Natural killer cell (primary cell): ENCODE results near the gene NUMBL. TPM values are rescaled to one million over a fixed set of nuclear protein-coding genes. Genes with fewer than 3 reads are reported as not detected.

Experiments
- ATAC-seq, 3 donors: fragments of 150-1000 bp in 2 of 3; fragments of 200-7000 bp in 1 of 3; cut with Tn5 transposase; 1 replicate in 1 of 3; 2 replicates in 2 of 3; pipeline ENCODE4 v1.10.0; 2021; ENCODE audit warnings: mild to moderate bottlenecking in 2 of 3, moderate library complexity in 2 of 3
- DNase-seq, 2 donors: peaks; one replicate each; pipeline versions ENCODE4 v3.0.0 to v3.0.0-alpha.2; 2013 to 2021; ENCODE audit warnings: mixed read lengths in 1 of 2
- H3K27ac ChIP-seq: one replicate; pipeline ENCODE4 v1.5.1; 2013; ENCODE audit warnings: mild to moderate bottlenecking, low read length
- H3K27me3 ChIP-seq: one replicate; pipeline ENCODE4 v1.6.1; 2013; ENCODE audit warnings: low read length; ENCODE audit not compliant: control insufficient read depth, insufficient read depth
- H3K36me3 ChIP-seq: one replicate; pipeline ENCODE4 v1.6.1; 2013; ENCODE audit warnings: low read length; ENCODE audit not compliant: control insufficient read depth, insufficient read depth
- H3K4me1 ChIP-seq: one replicate; pipeline ENCODE4 v1.6.1; 2013; ENCODE audit warnings: low read length; ENCODE audit not compliant: control insufficient read depth, insufficient read depth
- H3K4me3 ChIP-seq: one replicate; pipeline ENCODE4 v1.5.1; 2013; ENCODE audit warnings: low read length
- H3K9me3 ChIP-seq: one replicate; pipeline ENCODE4 v1.6.1; 2013; ENCODE audit warnings: low read length; ENCODE audit not compliant: control insufficient read depth, insufficient read depth
- H3K27ac Mint-ChIP-seq, 2 donors: one replicate each; pipeline ENCODE4 v1.8.0; 2022; ENCODE audit warnings: mild to moderate bottlenecking in 2 of 2, mixed read lengths in 2 of 2, moderate library complexity in 1 of 2
- H3K27me3 Mint-ChIP-seq, 2 donors: one replicate each; pipeline ENCODE4 v1.8.0; 2022; ENCODE audit warnings: low read depth in 2 of 2, mixed read lengths in 2 of 2
- H3K36me3 Mint-ChIP-seq: one replicate; pipeline ENCODE4 v1.8.0; 2022; ENCODE audit warnings: mixed read lengths
- H3K4me1 Mint-ChIP-seq, 2 donors: one replicate each; pipeline ENCODE4 v1.8.0; 2022; ENCODE audit warnings: mixed read lengths in 2 of 2
- H3K4me3 Mint-ChIP-seq: one replicate; pipeline ENCODE4 v1.8.0; 2022; ENCODE audit warnings: mild to moderate bottlenecking, moderate library complexity, mixed read lengths
- H3K9me3 Mint-ChIP-seq, 2 donors: one replicate each; pipeline ENCODE4 v1.8.0; 2022; ENCODE audit warnings: mixed read lengths in 2 of 2
- WGBS: methylation state at CpG from one replicate; pipeline ENCODE4 v1.1.7; 2013; ENCODE audit warnings: missing lambda C conversion rate; ENCODE audit not compliant: insufficient coverage; 5-methylcytosine and 5-hydroxymethylcytosine counted together
- intact Hi-C: fragments of 100-400 bp; cut with micrococcal nuclease; formaldehyde crosslinking; loops from one replicate; pipeline ENCODE4 v1.14.2; 2022
- total RNA-seq, 4 donors: library from RNA; stranded (reverse); fragments of 120-200 nt in 1 of 4; gene quantifications; one replicate each; pipeline versions ENCODE4 v1.2.3 to v1.2.4, GENCODE V29; 2013 to 2022
- TF ChIP-seq, protein P1 (sequence below): fragments of 200-600 bp; IDR thresholded peaks from one replicate; pipeline ENCODE4 v1.8.0; 2022; ENCODE audit warnings: antibody characterized with exemption

The NUMBL gene
- total RNA-seq, 3 donors from 2014 or later (not counting 1 experiment from before 2014, with no cell fraction given) = 9.9 to 19.5 (median 10.2) TPM

DNA sequence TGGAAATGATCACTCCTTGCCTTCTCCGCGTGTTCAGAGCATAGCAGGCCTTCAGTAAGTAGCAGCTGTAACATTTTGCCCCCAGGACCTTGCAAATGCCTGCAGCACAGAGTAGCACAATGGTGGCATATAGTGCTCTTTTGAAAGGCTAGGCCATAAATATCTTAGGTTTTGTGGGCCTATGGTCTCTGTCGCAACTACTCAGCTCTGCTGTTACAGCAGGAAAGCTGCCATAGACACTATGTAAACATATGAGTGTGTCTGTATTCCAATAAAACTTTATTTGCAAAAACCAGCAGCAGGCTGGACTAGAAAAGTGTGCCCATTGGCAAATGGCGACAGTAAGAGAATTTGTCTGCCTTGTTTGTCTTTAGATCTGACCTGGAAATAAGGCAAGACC lies 35.8 kb upstream of the NUMBL start:
- H3K36me3 Mint-ChIP-seq = no peaks in the 10 kb centered on the region
- H3K4me1 ChIP-seq = no peaks in the 10 kb centered on the region
- H3K36me3 ChIP-seq = peaks cover 41% of the 10 kb centered on the region
- H3K4me3 ChIP-seq = no peak overlapping the region
- H3K27ac ChIP-seq = no peak overlapping the region
- TF ChIP-seq, protein P1, sequence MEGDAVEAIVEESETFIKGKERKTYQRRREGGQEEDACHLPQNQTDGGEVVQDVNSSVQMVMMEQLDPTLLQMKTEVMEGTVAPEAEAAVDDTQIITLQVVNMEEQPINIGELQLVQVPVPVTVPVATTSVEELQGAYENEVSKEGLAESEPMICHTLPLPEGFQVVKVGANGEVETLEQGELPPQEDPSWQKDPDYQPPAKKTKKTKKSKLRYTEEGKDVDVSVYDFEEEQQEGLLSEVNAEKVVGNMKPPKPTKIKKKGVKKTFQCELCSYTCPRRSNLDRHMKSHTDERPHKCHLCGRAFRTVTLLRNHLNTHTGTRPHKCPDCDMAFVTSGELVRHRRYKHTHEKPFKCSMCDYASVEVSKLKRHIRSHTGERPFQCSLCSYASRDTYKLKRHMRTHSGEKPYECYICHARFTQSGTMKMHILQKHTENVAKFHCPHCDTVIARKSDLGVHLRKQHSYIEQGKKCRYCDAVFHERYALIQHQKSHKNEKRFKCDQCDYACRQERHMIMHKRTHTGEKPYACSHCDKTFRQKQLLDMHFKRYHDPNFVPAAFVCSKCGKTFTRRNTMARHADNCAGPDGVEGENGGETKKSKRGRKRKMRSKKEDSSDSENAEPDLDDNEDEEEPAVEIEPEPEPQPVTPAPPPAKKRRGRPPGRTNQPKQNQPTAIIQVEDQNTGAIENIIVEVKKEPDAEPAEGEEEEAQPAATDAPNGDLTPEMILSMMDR = no peak
- peaks cover 10 to 14% of the 10 kb centered on the region in 2 donors for H3K4me1 Mint-ChIP-seq
- intact Hi-C loops = no loop called here
- H3K9me3 ChIP-seq = no peaks in the 10 kb centered on the region
- H3K4me3 Mint-ChIP-seq = no peak overlapping the region
- ATAC-seq (no peak), DNase-seq (no peak)
- H3K27me3 Mint-ChIP-seq = no peaks in the 10 kb centered on the region
- no peaks in the 10 kb centered on the region for H3K9me3 Mint-ChIP-seq
- H3K27ac Mint-ChIP-seq = no peak overlapping the region
- no peaks in the 10 kb centered on the region for H3K27me3 ChIP-seq
- 99% methylated on average over 4 of the region's 4 CpGs for WGBS

DNA sequence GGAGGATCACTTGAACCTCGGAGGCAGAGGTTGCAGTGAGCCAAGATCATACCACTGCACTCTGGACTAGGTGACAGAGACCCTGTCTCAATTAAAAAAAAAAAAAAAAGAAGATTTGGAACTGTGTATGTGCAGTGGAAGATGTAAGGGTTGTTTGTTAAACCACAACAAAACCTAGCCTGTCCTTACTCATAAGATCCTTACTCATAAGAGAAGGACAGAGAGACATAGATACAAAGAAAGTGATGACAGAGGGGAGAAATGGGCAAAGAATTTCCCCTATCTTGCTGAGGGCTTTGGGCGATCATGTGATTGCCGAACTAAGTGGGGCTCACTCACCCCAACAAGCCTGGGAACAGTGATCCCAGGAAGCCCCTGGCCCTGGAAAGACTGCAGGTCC lies 34.4 kb upstream of the NUMBL start:
- ATAC-seq (no peak), DNase-seq (no peak)
- H3K4me3 Mint-ChIP-seq = no peak overlapping the region
- Histone ChIP-seq H3K27ac (no peak overlapping the region), H3K4me3 (no peak overlapping the region), H3K27me3 (no peaks in the 10 kb centered on the region), H3K36me3 (peaks cover 27% of the 10 kb centered on the region), H3K4me1 (peaks cover 11% of the 10 kb centered on the region), H3K9me3 (no peaks in the 10 kb centered on the region)
- no peaks in the 10 kb centered on the region for H3K36me3 Mint-ChIP-seq
- TF ChIP-seq, protein P1 = no peak
- H3K27me3 Mint-ChIP-seq = no peaks in the 10 kb centered on the region
- intact Hi-C loops = no loop called here
- 85% methylated on average over 3 of the region's 3 CpGs for WGBS
- H3K27ac Mint-ChIP-seq = no peak overlapping the region
- H3K4me1 Mint-ChIP-seq = peaks cover 24 to 25% of the 10 kb centered on the region in 2 donors
- no peaks in the 10 kb centered on the region for H3K9me3 Mint-ChIP-seq

DNA sequence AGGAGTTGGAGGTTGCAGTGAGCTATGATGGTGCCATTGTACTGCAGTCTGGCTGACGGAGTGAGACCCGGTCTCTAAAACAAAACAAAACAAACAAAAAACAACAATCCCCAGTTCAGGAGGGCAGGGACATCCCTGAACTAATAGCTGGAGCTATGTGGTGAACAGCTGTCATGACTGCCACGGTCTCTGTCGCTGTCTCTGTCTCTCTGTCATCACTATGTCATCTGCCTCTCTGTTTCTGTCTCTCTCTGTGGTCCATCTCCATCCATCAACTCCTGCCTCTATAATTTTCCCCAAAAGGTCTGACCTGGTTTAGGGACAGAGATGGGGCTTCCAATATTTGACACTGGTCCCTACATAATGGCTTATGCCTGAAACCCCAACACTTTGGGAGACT lies 33.9 kb upstream of the NUMBL start:
- H3K27ac ChIP-seq = no peak overlapping the region
- H3K27ac Mint-ChIP-seq = no peak overlapping the region
- no peaks in the 10 kb centered on the region for H3K36me3 Mint-ChIP-seq
- DNase-seq = no peak
- intact Hi-C loops = no loop called here
- H3K4me3 Mint-ChIP-seq = no peak overlapping the region
- no peaks in the 10 kb centered on the region for H3K27me3 ChIP-seq
- H3K36me3 ChIP-seq = peaks cover 24% of the 10 kb centered on the region
- TF ChIP-seq, protein P1 = no peak
- H3K27me3 Mint-ChIP-seq = no peaks in the 10 kb centered on the region
- H3K9me3 ChIP-seq = no peaks in the 10 kb centered on the region
- H3K4me3 ChIP-seq = no peak overlapping the region
- H3K9me3 Mint-ChIP-seq = no peaks in the 10 kb centered on the region
- no peak for ATAC-seq
- H3K4me1 Mint-ChIP-seq = peaks cover 24 to 25% of the 10 kb centered on the region in 2 donors
- peaks cover 15% of the 10 kb centered on the region for H3K4me1 ChIP-seq
- WGBS = 97% methylated on average over 2 of the region's 4 CpGs

DNA sequence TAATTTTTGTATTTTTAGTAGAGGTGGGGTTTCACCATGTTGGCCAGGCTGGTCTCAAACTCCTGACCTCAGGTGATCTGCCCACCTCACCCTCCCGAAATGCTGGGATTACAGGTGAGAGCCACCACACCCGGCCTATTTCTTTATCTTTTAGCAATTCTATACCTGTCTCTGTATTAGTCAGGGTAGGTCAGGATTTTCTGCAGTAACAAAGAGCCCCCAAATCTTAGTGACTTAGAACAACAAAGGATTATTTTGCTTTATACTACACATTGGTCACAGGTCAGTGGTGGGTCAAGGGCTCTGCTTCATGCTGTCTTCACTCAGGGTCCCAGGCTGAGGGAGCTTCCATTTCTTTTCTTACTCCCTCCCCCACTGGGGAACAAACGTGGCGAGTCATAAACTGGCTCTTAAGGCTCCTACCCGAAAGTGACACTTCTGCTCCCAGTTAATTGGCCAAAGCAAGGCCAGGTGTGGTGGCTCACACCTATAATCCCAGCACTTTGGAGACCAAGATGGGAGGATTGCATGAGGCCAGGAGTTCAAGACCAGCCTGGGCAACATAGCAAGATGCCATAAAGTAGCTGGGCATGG lies 33.3 kb upstream of the NUMBL start:
- Histone ChIP-seq H3K27ac (no peak overlapping the region), H3K27me3 (no peaks in the 10 kb centered on the region), H3K4me1 (peaks cover 20% of the 10 kb centered on the region), H3K4me3 (no peak overlapping the region), H3K9me3 (no peaks in the 10 kb centered on the region), H3K36me3 (peaks cover 24% of the 10 kb centered on the region)
- DNase-seq (no peak), ATAC-seq (no peak)
- TF ChIP-seq, protein P1 = no peak
- peaks cover 29% of the 10 kb centered on the region in 2 donors for H3K4me1 Mint-ChIP-seq
- 92% methylated on average over 5 of the region's 5 CpGs for WGBS
- no peak overlapping the region for H3K4me3 Mint-ChIP-seq
- no peak overlapping the region for H3K27ac Mint-ChIP-seq
- no peaks in the 10 kb centered on the region for H3K36me3 Mint-ChIP-seq
- intact Hi-C loops = no loop called here
- no peaks in the 10 kb centered on the region for H3K9me3 Mint-ChIP-seq
- H3K27me3 Mint-ChIP-seq = no peaks in the 10 kb centered on the region
